IMR-90 (cell line): ENCODE measurements around the gene UNC79. TPM values are rescaled to one million over a fixed set of nuclear protein-coding genes. Genes with fewer than 3 reads are reported as not detected.

Source experiments
- ATAC-seq: fragments of 200-7000 bp; cut with Tn5 transposase; 2 replicates; pipeline ENCODE4 v1.9.1; 2020; ENCODE audit warnings: low read depth, mild to moderate bottlenecking, moderate library complexity
- BruUV-seq: library from RNA; stranded (reverse); fragments of 400-500 nt; replicated peaks from 2 replicates; lab custom pipeline; 2021; lab: Mats Ljungman, UMichigan
- CTCF ChIA-PET: fragments of 300-600 bp; formaldehyde crosslinking; extraction: SDS; loops from one replicate; lab custom pipeline; 2021; ENCODE audit warnings: antibody characterized with exemption; lab: Yijun Ruan, JAX
- POLR2A ChIA-PET: fragments of 300-600 bp; sonication (Branson Sonifier 250); formaldehyde crosslinking; loops from one replicate; lab custom pipeline; 2022; ENCODE audit warnings: antibody characterized with exemption; ENCODE audit not compliant: unreplicated experiment; lab: Charles Lee
- DNase-seq: peaks from one replicate; pipeline ENCODE4 v3.0.0; 2013
- H2AFZ ChIP-seq: replicated peaks from 2 replicates; pipeline ENCODE3; 2013; ENCODE audit warnings: low read length, mild to moderate bottlenecking; ENCODE audit not compliant: poor library complexity
- H2AK5ac ChIP-seq: 2 replicates; pipeline ENCODE4 v1.6.1; 2013; ENCODE audit warnings: low read depth, low read length, inconsistent platforms
- H2AK9ac ChIP-seq: replicated peaks from 2 replicates; pipeline ENCODE3; 2013; ENCODE audit warnings: mild to moderate bottlenecking, low read depth, low read length, moderate library complexity; ENCODE audit not compliant: poor library complexity
- H2BK120ac ChIP-seq: 2 replicates; pipeline ENCODE4 v1.6.1; 2013; ENCODE audit warnings: low read depth, low read length, inconsistent platforms
- H2BK15ac ChIP-seq: 3 replicates; pipeline ENCODE4 v1.6.1; 2013; ENCODE audit warnings: low read depth, low read length, inconsistent platforms
- H2BK20ac ChIP-seq: 2 replicates; pipeline ENCODE4 v1.6.1; 2013; ENCODE audit warnings: low read depth, mild to moderate bottlenecking, inconsistent platforms, low read length, moderate library complexity
- H2BK5ac ChIP-seq: 2 replicates; pipeline ENCODE4 v1.6.1; 2013; ENCODE audit warnings: mild to moderate bottlenecking, low read depth, low read length, inconsistent platforms; ENCODE audit not compliant: poor library complexity, severe bottlenecking
- H3K14ac ChIP-seq: replicated peaks from 2 replicates; pipeline ENCODE4 v1.6.1; 2013; ENCODE audit warnings: low read depth, low read length, inconsistent platforms
- H3K18ac ChIP-seq: 2 replicates; pipeline ENCODE4 v1.6.1; 2013; ENCODE audit warnings: low read depth, low read length, control low read depth
- H3K23ac ChIP-seq: 2 replicates; pipeline ENCODE4 v1.6.1; 2013; ENCODE audit warnings: low read depth, low read length, inconsistent platforms
- H3K27ac ChIP-seq: 2 replicates; pipeline ENCODE4 v1.5.1; 2013; ENCODE audit warnings: mild to moderate bottlenecking, control low read depth, low read length; ENCODE audit not compliant: insufficient read depth
- H3K27me3 ChIP-seq: 2 replicates; pipeline ENCODE4 v1.6.1; 2013; ENCODE audit warnings: low read length; ENCODE audit not compliant: control insufficient read depth, insufficient read depth
- H3K36me3 ChIP-seq: 2 replicates; pipeline ENCODE4 v1.6.1; 2013; ENCODE audit warnings: low read length, mixed read lengths; ENCODE audit not compliant: control insufficient read depth, insufficient read depth
- H3K4ac ChIP-seq: 2 replicates; pipeline ENCODE4 v1.6.1; 2013; ENCODE audit warnings: low read depth, low read length, inconsistent platforms
- H3K4me1 ChIP-seq: 2 replicates; pipeline ENCODE4 v1.6.1; 2013; ENCODE audit warnings: low read length, mixed read lengths; ENCODE audit not compliant: control insufficient read depth, insufficient read depth
- H3K4me2 ChIP-seq: 2 replicates; pipeline ENCODE4 v1.6.1; 2013; ENCODE audit warnings: low read depth, mild to moderate bottlenecking, control low read depth, low read length, moderate library complexity
- H3K4me3 ChIP-seq: 2 replicates; pipeline ENCODE4 v1.5.1; 2013; ENCODE audit warnings: low read depth, mild to moderate bottlenecking, control low read depth, low read length, moderate library complexity; ENCODE audit not compliant: insufficient read depth
- H3K56ac ChIP-seq: 2 replicates; pipeline ENCODE4 v1.6.1; 2013; ENCODE audit warnings: low read length, inconsistent platforms; ENCODE audit not compliant: insufficient read depth; ENCODE audit errors: extremely low read depth
- H3K79me1 ChIP-seq, 2 experiments: 2 replicates each; pipeline ENCODE4 v1.6.1; 2013; ENCODE audit warnings: low read length in 2 of 2, inconsistent platforms in 1 of 2, low read depth in 1 of 2
- H3K9ac ChIP-seq: 2 replicates; pipeline ENCODE4 v1.6.1; 2013; ENCODE audit warnings: low read depth, low read length, control low read depth
- H3K9me1 ChIP-seq: 2 replicates; pipeline ENCODE4 v1.6.1; 2013; ENCODE audit warnings: low read length, inconsistent platforms; ENCODE audit not compliant: insufficient read depth
- H3K9me3 ChIP-seq: 2 replicates; pipeline ENCODE4 v1.6.1; 2013; ENCODE audit warnings: low read length; ENCODE audit not compliant: control insufficient read depth, insufficient read depth
- H4K20me1 ChIP-seq: 2 replicates; pipeline ENCODE4 v1.6.1; 2013; ENCODE audit warnings: low read length, inconsistent platforms; ENCODE audit not compliant: insufficient read depth
- H4K5ac ChIP-seq: 2 replicates; pipeline ENCODE4 v1.6.1; 2013; ENCODE audit warnings: mild to moderate bottlenecking, low read depth, low read length, control low read depth
- H4K8ac ChIP-seq, 2 experiments: 2 replicates each; pipeline ENCODE4 v1.6.1; 2013; ENCODE audit warnings: low read depth in 2 of 2, low read length in 2 of 2, control low read depth in 1 of 2, inconsistent platforms in 1 of 2
- H4K91ac ChIP-seq: 2 replicates; pipeline ENCODE4 v1.6.1; 2013; ENCODE audit warnings: low read depth, low read length, inconsistent platforms; ENCODE audit not compliant: insufficient read depth
- BHLHE40 ChIP-seq: fragments of 150-350 bp; IDR thresholded peaks from 2 replicates; pipeline ENCODE4 v1.6.1; 2016; ENCODE audit warnings: mild to moderate bottlenecking, low read depth, low read length
- CEBPB ChIP-seq: IDR thresholded peaks from 2 replicates; pipeline ENCODE4 v1.6.1; 2012; ENCODE audit warnings: low read depth, low read length, improper control_type of control experiment
- CHD1 ChIP-seq: IDR thresholded peaks from 2 replicates; pipeline ENCODE4 v1.6.1; 2012; ENCODE audit warnings: low read depth, low read length, improper control_type of control experiment
- CTCF ChIP-seq: conservative IDR thresholded peaks from 2 replicates; pipeline ENCODE4 v1.5.1; 2012; ENCODE audit warnings: mild to moderate bottlenecking, low read depth, low read length, improper control_type of control experiment
- ELK1 ChIP-seq: fragments of 150-350 bp; IDR thresholded peaks from 2 replicates; pipeline ENCODE4 v1.6.1; 2016; ENCODE audit warnings: low read depth, mild to moderate bottlenecking, low read length, moderate library complexity, borderline replicate concordance
- FOS ChIP-seq: fragments of 150-350 bp; IDR thresholded peaks from 2 replicates; pipeline ENCODE4 v1.6.1; 2016; ENCODE audit warnings: low read depth, low read length
- MAFK ChIP-seq: IDR thresholded peaks from 2 replicates; pipeline ENCODE4 v1.6.1; 2012; ENCODE audit warnings: low read depth, low read length, improper control_type of control experiment
- MAZ ChIP-seq: IDR thresholded peaks from 2 replicates; pipeline ENCODE4 v1.6.1; 2012; ENCODE audit warnings: low read depth, mild to moderate bottlenecking, low read length, improper control_type of control experiment, moderate library complexity, borderline replicate concordance
- MXI1 ChIP-seq: IDR thresholded peaks from 2 replicates; pipeline ENCODE4 v1.6.1; 2012; ENCODE audit warnings: low read depth, mild to moderate bottlenecking, low read length, moderate library complexity, borderline replicate concordance
- NFE2L2 ChIP-seq: fragments of 150-350 bp; IDR thresholded peaks from 2 replicates; pipeline ENCODE4 v1.6.1; 2016; ENCODE audit warnings: low read depth, mild to moderate bottlenecking, low read length
- POLR2A ChIP-seq: IDR thresholded peaks from 2 replicates; pipeline ENCODE4 v1.6.1; 2012; ENCODE audit warnings: mild to moderate bottlenecking, low read depth, low read length
- RAD21 ChIP-seq: IDR thresholded peaks from 2 replicates; pipeline ENCODE4 v1.6.1; 2012; ENCODE audit warnings: low read length, improper control_type of control experiment
- RCOR1 ChIP-seq: IDR thresholded peaks from 2 replicates; pipeline ENCODE4 v1.6.1; 2012; ENCODE audit warnings: mild to moderate bottlenecking, low read length, improper control_type of control experiment; ENCODE audit not compliant: insufficient replicate concordance
- RFX5 ChIP-seq: IDR thresholded peaks from 2 replicates; pipeline ENCODE4 v1.8.0; 2012; ENCODE audit warnings: low read depth, mild to moderate bottlenecking, low read length, moderate library complexity
- dilution Hi-C: fragments of 300-500 bp; cut with HindIII; formaldehyde crosslinking; loops from one replicate; pipeline ENCODE4 v1.14.3; 2018; ENCODE audit warnings: low sequenced_read_pairs; ENCODE audit not compliant: unreplicated experiment
- in situ Hi-C: fragments of 300-500 bp; cut with MboI; formaldehyde crosslinking; loops from 3 replicates; pipeline ENCODE4 v1.14.3; 2019; ENCODE audit warnings: low sequenced_read_pairs, inconsistent platforms, mixed read lengths
- intact Hi-C: fragments of 100-400 bp; cut with micrococcal nuclease; formaldehyde crosslinking; loops from 2 replicates; pipeline ENCODE4 v1.10.0; 2022
- polyA plus RNA-seq, 3 experiments: library from polyadenylated mRNA; depleted of rRNA; stranded (reverse); fragments of >200 nt; gene quantifications; 2 replicates each; pipeline ENCODE4 v1.2.3, GENCODE V29; 2012; ENCODE audit warnings: low replicate concordance in 1 of 3
- total RNA-seq: library from RNA; depleted of rRNA; stranded (reverse); fragments of >200 nt; gene quantifications from 2 replicates; pipeline ENCODE4 v1.2.3, GENCODE V29; 2012

Gene UNC79
- total and polyA plus RNA-seq, 2 of the 4 experiments (the other 2 are of a cell fraction), result under 0.01 TPM

DNA sequence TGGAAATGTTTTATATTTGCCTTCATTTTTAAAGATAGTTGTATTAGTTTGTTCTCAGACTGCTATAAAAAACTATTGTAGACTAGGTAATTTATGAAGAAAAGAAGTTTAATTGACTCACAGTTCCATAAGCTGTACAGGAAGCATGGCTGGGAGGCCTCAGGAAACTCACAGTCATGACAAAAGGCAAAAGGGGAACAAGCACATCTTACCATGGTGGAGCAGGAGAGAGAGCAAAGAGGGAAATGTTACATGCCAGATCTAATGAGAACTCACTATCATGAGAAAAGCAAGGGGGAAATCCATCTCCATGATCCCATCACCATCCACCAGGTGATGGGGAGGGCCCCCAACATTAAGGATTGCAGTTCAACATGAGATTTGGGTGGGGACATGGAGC is 35.5 kb upstream of the UNC79 start:
- POLR2A ChIA-PET, result no interaction called here
- H3K9me1 ChIP-seq, result no peaks in the 10 kb centered on the region
- intact Hi-C loops, result no loop called here
- no peak overlapping the region for H3K4ac ChIP-seq
- H3K4me1 ChIP-seq, result no peaks in the 10 kb centered on the region
- H2AK5ac ChIP-seq, result no peak overlapping the region
- no peak overlapping the region for H2BK15ac ChIP-seq
- no peak for TF ChIP-seq RCOR1
- no peak for TF ChIP-seq FOS
- no peak for TF ChIP-seq NFE2L2
- no peak for TF ChIP-seq ELK1
- no peak for TF ChIP-seq BHLHE40
- TF ChIP-seq CEBPB, result no peak
- TF ChIP-seq RFX5, result no peak
- no peak for TF ChIP-seq CTCF
- no peak for TF ChIP-seq CHD1
- TF ChIP-seq MAFK, result no peak
- no peak for TF ChIP-seq MXI1
- TF ChIP-seq POLR2A, result no peak
- no peak for TF ChIP-seq RAD21
- TF ChIP-seq MAZ, result no peak
- no peaks in the 10 kb centered on the region for H3K36me3 ChIP-seq
- H3K14ac ChIP-seq, result no peak overlapping the region
- no peak overlapping the region for H3K9ac ChIP-seq
- H3K18ac ChIP-seq, result no peak overlapping the region
- no peak overlapping the region for H3K4me2 ChIP-seq
- CTCF ChIA-PET, result no interaction called here
- no peak overlapping the region for H4K91ac ChIP-seq
- no peak overlapping the region for H3K27ac ChIP-seq
- no peak overlapping the region for H2BK5ac ChIP-seq
- H2AFZ ChIP-seq, result no peak overlapping the region
- dilution Hi-C loops, result no loop called here
- H3K79me1 ChIP-seq, result no peaks in the 10 kb centered on the region
- H4K5ac ChIP-seq, result no peak overlapping the region
- H3K4me3 ChIP-seq, result no peak overlapping the region
- DNase-seq, result no peak
- in situ Hi-C loops, result no loop called here
- ATAC-seq, result no peak
- no peak overlapping the region for H2BK20ac ChIP-seq
- 0 out of 2 replicates have a peak, but pooled peaks cover 1% of the 10 kb centered on the region for H3K9me3 ChIP-seq
- H4K20me1 ChIP-seq, result no peaks in the 10 kb centered on the region
- H4K8ac ChIP-seq, result no peak overlapping the region
- H2BK120ac ChIP-seq, result no peak overlapping the region
- H3K23ac ChIP-seq, result no peak overlapping the region
- H3K27me3 ChIP-seq, result no peaks in the 10 kb centered on the region
- H3K56ac ChIP-seq, result no peak overlapping the region
- no TSS peak for BruUV-seq
- H2AK9ac ChIP-seq, result no peak overlapping the region
